ENCODE measurements around the gene RXFP1.

Gene RXFP1

GRCh38 chr4:158543191-158543590 lies 21.5 kb downstream of the RXFP1 start:
- DNase-seq, result no peak

- no peak for DNase-seq
Observed at GRCh38 chr4:158544141-158544540, 22.5 kb downstream of the RXFP1 start.

- DNase-seq, result no peak
Observed at GRCh38 chr4:158553364-158553763, 31.7 kb downstream of the RXFP1 start.

- DNase-seq, result no peak
Observed at GRCh38 chr4:158560284-158560683, 38.6 kb downstream of the RXFP1 start.

GRCh38 chr4:158566860-158567259 lies 45.2 kb downstream of the RXFP1 start:
- DNase-seq, result no peak

DNA sequence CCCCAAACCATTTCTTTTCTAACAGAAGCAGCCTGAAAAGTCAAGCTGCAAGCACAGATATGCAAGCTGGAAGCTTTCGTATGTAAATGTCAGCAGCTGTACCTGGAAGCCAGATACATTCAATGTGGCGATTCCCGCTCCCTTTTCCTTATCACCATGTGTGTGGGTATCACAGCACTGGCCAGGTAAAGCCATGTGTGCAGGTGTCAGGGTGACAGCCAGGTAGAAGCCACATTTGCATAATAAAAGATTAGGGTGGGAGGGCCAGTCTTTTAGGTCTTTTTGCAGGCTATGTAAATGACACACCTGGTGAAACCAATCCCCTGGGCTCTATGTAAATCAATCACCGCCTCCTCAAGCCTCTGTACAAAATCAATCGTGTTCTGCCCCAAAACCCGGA lies 50.1 kb downstream of the RXFP1 start:
- no peak for DNase-seq

- DNase-seq, result no peak
Observed at GRCh38 chr4:158572608-158573007, 50.9 kb downstream of the RXFP1 start.

- DNase-seq, result no peak
Observed at GRCh38 chr4:158578476-158578875, 56.8 kb downstream of the RXFP1 start.

- no peak for DNase-seq
Observed at GRCh38 chr4:158580064-158580463, 58.4 kb downstream of the RXFP1 start.

DNA sequence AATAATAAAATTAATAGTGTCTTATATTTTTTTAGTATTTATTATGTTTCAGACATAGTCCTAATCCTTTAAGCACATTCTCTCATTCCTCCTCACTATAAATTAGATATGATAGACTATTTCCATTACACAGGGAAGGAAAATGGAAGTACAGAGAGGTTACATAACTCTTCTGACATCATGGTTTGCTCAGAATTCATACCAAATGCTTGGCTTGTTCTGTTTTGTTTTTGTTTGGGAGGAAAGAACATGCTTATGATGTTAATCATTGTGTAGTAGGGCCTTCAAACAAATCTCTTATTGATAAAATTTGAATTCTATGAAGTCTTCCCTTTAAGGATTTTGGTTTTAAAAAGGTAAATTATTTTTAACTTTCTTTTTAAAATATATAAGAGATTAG lies 59.5 kb downstream of the RXFP1 start:
- no peak for DNase-seq

DNA sequence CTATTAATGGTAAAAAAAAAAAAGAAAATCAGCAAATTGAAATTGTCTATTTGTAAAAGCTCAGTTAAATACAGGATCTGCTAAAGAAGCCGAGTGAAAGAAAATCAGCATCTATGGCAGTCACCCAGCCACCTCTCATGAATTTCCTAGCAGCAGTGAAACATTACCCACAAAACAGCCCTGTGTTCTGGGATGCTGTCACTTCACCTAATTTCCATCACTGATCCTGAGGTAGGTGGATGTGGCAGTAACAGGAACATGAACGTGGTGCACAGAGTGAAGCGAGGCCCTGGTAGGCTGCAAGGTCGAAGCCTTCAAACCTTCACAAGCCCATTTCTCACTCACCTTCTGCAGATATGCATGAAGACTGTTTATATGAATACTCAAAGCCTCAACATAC lies 65.2 kb downstream of the RXFP1 start:
- no peak for DNase-seq

GRCh38 chr4:158588285-158588684 lies 66.6 kb downstream of the RXFP1 start:
- no peak for DNase-seq

DNA sequence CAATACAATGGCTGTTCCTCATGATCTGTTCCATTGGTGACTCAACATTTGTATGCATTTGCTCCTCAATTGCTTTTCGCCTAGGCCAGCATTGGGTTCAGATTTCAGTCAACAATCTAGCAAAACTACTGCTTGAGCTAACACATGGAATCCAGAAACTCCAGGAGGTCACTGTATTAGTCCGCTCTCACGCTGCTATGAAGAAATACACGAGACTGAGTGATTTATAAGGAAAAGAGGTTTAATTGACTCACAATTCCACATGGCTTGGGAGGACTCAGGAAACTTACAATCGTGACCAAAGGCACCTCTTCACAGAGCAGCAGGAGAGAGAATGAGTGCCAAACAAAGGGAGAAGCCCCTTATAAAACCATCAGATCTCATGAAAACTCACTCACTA lies 67.1 kb downstream of the RXFP1 start:
- no peak for DNase-seq

- DNase-seq, result no peak
Observed at GRCh38 chr4:158590306-158590705, 68.6 kb downstream of the RXFP1 start.

DNA sequence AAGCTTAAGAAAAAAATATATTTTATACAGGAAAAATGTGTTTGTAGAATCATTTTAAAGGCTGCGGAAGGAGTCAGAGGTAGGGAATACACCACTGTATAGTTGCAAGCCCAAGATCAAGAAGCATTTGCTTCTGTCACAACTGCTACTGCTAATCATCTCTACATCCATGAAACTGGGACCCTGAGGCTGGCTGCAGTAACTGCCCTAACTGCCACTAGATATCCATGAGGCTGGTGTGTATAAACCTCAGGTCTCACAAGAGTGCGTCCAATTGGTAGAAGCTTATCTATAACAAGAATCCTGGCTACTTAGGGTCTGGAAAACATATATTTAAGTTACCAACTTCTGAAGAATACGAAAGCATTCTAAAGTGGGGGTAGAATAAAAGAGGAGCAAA lies 69.1 kb downstream of the RXFP1 start:
- DNase-seq, result no peak

- DNase-seq, result no peak
Observed at GRCh38 chr4:158597879-158598596, 76.4 kb downstream of the RXFP1 start.

- DNase-seq, result no peak
Observed at GRCh38 chr4:158599150-158599549, 77.5 kb downstream of the RXFP1 start.

DNA sequence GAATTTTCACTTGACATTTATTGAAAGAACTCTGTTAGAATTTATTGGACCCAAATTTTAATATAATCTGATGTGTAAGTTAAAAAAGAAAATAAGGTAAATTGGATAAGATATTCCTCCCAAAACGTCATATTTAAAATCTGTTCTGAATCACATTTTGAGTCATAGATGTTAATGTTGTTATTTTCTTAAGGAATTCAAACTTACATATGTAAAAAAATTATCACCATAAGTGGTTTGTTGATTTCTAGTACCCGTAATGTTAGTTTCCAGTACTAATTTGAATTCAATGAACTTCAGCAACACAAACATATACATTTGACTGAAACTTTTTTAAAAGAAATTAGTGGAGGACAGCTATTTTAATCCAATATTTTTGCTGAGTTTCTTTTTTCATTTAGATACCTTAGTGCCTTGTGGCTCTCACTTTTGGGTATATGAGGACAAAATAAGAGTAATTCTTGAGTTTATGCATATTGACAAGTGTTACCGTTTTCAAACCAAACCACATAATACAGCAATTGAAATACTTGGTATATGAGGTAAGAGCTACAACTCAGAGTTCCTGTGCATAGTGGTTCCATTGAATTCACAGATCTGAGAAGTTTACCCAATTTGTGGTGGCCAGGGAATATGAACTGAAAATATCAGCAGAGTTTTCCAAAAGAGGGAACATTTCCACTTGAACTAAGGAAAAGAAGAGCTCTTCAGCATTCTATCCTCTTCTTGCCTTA lies 78.2 kb downstream of the RXFP1 start:
- DNase-seq, result no peak

GRCh38 chr4:158604369-158604768 lies 82.7 kb downstream of the RXFP1 start:
- DNase-seq, result no peak

DNA sequence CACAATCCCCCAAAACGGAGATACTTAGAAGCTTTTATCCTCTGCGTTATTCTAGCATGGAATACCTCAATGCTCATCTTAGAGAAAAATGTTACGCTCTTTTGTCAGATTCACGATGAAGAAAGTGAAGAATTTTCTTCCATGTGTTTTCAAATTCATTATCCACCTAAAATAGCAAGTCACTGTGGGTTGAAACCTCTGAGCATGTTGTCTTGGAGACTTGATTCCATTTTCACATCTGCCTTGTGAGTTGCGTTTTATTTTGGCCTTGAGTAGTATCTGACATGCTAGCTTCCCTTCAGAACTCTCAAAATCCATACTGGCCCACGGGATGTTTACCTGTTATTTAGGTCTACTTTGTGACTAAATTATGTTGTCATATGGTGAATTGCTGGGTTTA lies 83.7 kb downstream of the RXFP1 start:
- DNase-seq, result no peak

DNA sequence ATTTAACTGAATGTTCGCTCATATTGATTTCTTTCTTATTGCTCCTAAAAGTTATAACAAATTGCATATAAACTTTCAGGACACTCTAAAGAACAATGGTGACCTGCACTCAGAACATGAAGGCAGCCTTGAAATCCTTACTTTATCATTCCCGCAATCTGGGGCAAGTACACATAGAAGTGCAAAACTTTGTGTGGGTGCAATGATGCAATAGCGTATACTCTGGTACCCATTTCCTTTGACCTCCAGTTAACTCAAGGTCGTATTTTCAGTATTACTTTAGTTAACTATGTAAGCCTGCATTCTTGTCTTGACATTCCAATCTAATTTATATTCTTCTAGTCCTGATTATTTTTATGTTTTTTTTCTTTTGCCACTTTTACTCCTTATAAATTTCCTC lies 85.3 kb downstream of the RXFP1 start:
- DNase-seq, result no peak

- no peak for DNase-seq
Observed at GRCh38 chr4:158609116-158609515, 87.4 kb downstream of the RXFP1 start.

- no peak for DNase-seq
Observed at GRCh38 chr4:158610790-158611189, 89.1 kb downstream of the RXFP1 start.

- no peak for DNase-seq
Observed at GRCh38 chr4:158613046-158613445, 91.4 kb downstream of the RXFP1 start.

DNA sequence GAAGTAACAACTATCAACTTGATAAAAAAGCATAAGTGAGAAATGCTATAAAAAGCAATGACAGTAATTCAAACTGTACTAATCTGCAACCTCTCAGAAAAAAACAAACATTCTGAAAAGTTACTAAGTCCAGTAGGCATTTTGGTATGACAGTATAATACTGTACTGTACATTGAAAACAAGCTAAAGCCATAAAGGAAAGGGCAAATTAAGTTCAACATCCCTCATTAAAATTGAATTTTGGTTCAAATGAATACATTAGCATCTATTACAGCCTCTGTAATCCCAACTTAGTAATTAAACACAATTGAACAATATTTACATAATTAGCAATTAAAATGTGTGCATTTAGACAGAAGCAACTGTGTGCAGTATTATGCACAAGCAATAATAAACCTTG lies 96.3 kb downstream of the RXFP1 start:
- no peak for DNase-seq
